Tibial nerve (tissue), 4 donors: ENCODE data around the gene ASIC3. TPM values are rescaled to one million over a fixed set of nuclear protein-coding genes. Genes with fewer than 3 reads are reported as not detected.

ENCODE experiments used
- DNase-seq, 2 donors: peaks; one replicate each; pipeline ENCODE4 v3.0.0-alpha.2; 2019; ENCODE audit warnings: low spot score in 2 of 2
- H3K27ac ChIP-seq, 4 donors: fragments of 200-600 bp; sonication (generic) in 3 of 4; one replicate each; pipeline ENCODE4 v1.5.1; 2017 to 2019; ENCODE audit warnings: mild to moderate bottlenecking in 1 of 4
- H3K27me3 ChIP-seq, 2 donors: fragments of 200-600 bp; sonication (generic) in 1 of 2; one replicate each; pipeline versions ENCODE4 v1.5.1 to v1.6.0; 2017 to 2019
- H3K36me3 ChIP-seq, 3 donors: fragments of 200-600 bp; sonication (generic); one replicate each; pipeline ENCODE4 v1.5.1; 2018 to 2019
- H3K4me1 ChIP-seq, 4 donors: fragments of 200-600 bp; sonication (generic) in 3 of 4; one replicate each; pipeline ENCODE4 v1.5.1; 2017 to 2019
- H3K4me3 ChIP-seq, 4 donors: fragments of 200-600 bp; sonication (generic) in 3 of 4; one replicate each; pipeline ENCODE4 v1.5.1; 2017 to 2019; ENCODE audit warnings: mild to moderate bottlenecking in 1 of 4, moderate library complexity in 1 of 4
- H3K9me3 ChIP-seq, 4 donors: fragments of 200-600 bp; sonication (generic) in 3 of 4; one replicate each; pipeline ENCODE4 v1.5.1; 2017 to 2019
- CTCF ChIP-seq, 5 experiments: fragments of 200-600 bp in 3 of 5; fragments of 450-650 bp in 2 of 5; sonication (generic) in 3 of 5; IDR thresholded peaks; one replicate each; pipeline ENCODE4 v1.5.1; 2016 to 2019; ENCODE audit warnings: antibody characterized with exemption in 5 of 5, mild to moderate bottlenecking in 3 of 5, moderate library complexity in 2 of 5
- EP300 ChIP-seq, 2 donors: sonication (generic); formaldehyde crosslinking; IDR thresholded peaks; one replicate each; pipeline ENCODE4 v1.6.1; 2017; ENCODE audit warnings: antibody characterized with exemption in 2 of 2, mild to moderate bottlenecking in 1 of 2
- POLR2A ChIP-seq, 2 donors: fragments of 450-650 bp; IDR thresholded peaks; one replicate each; pipeline ENCODE4 v1.6.1; 2017; ENCODE audit warnings: antibody characterized with exemption in 2 of 2, mild to moderate bottlenecking in 2 of 2, moderate library complexity in 2 of 2
- WGBS, 2 donors: methylation state at CpG; one replicate each; pipeline ENCODE4 v1.1.5; 2018; 5-methylcytosine and 5-hydroxymethylcytosine counted together
- total RNA-seq, 4 donors: library from RNA; depleted of rRNA; stranded (reverse); fragments of >200 nt; gene quantifications; one replicate each; pipeline ENCODE4 v1.1.0, GENCODE V29; 2016

Gene ASIC3
- total RNA-seq, 4 donors from 2014 or later = 1.7 to 6.0 (median 4.0) TPM

- Histone ChIP-seq H3K27ac (peak overlapping the region in 1 of 4 donors; percentile 73), H3K36me3 (peaks cover 0 to 81% (median 0%) of the 10 kb centered on the region in 3 donors), H3K27me3 (no peaks in the 10 kb centered on the region), H3K4me3 (no peak overlapping the region), H3K4me1 (peaks cover 0 to 24% (median 9%) of the 10 kb centered on the region in 4 donors), H3K9me3 (no peaks in the 10 kb centered on the region)
- TF ChIP-seq POLR2A (IDR thresholded peaks at IDR 0.05) (no peak), CTCF (IDR thresholded peaks at IDR 0.05) (no peak), EP300 (IDR thresholded peaks at IDR 0.05) (no peak)
- WGBS, 2 donors = 87 to 92% methylated on average over 4 to 5 of the region's 5 CpGs
- no peak for DNase-seq
These were observed 14.5 kb upstream of the ASIC3 start for GRCh38 chr7:151033864-151034249.

GRCh38 chr7:151034312-151035025 is 13.9 kb upstream of the ASIC3 start:
- peaks cover 0 to 81% (median 0%) of the 10 kb centered on the region in 3 donors for H3K36me3 ChIP-seq
- no peak overlapping the region for H3K4me3 ChIP-seq
- no peaks in the 10 kb centered on the region for H3K9me3 ChIP-seq
- H3K27ac ChIP-seq = peak overlapping the region in 2 of 4 donors; percentile 64 to 73
- 84 to 85% methylated on average over 21 of the region's 21 CpGs for WGBS, 2 donors
- no peak for DNase-seq
- TF ChIP-seq POLR2A (IDR thresholded peaks at IDR 0.05) = no peak
- TF ChIP-seq CTCF (IDR thresholded peaks at IDR 0.05) = no peak
- no peak for TF ChIP-seq EP300 (IDR thresholded peaks at IDR 0.05)
- peaks cover 0 to 24% (median 8%) of the 10 kb centered on the region in 4 donors for H3K4me1 ChIP-seq
- no peaks in the 10 kb centered on the region for H3K27me3 ChIP-seq

GRCh38 chr7:151035026-151035717 is 13.2 kb upstream of the ASIC3 start:
- no peak for TF ChIP-seq EP300 (IDR thresholded peaks at IDR 0.05)
- TF ChIP-seq POLR2A (IDR thresholded peaks at IDR 0.05) = no peak
- TF ChIP-seq CTCF (IDR thresholded peaks at IDR 0.05) = no peak
- Histone ChIP-seq H3K4me1 (peaks cover 0 to 27% (median 9%) of the 10 kb centered on the region in 4 donors), H3K36me3 (peaks cover 0 to 81% (median 0%) of the 10 kb centered on the region in 3 donors), H3K4me3 (no peak overlapping the region), H3K27me3 (no peaks in the 10 kb centered on the region), H3K9me3 (no peaks in the 10 kb centered on the region), H3K27ac (peak overlapping the region in 3 of 4 donors; percentile 4 to 73 (median 67))
- 62 to 74% methylated on average over 12 to 19 of the region's 21 CpGs for WGBS, 2 donors
- no peak for DNase-seq

- no peak for DNase-seq
- TF ChIP-seq CTCF (IDR thresholded peaks at IDR 0.05) (no peak), POLR2A (IDR thresholded peaks at IDR 0.05) (no peak), EP300 (IDR thresholded peaks at IDR 0.05) (no peak)
- Histone ChIP-seq H3K4me3 (no peak overlapping the region), H3K9me3 (no peaks in the 10 kb centered on the region), H3K36me3 (peaks cover 0 to 79% (median 0%) of the 10 kb centered on the region in 3 donors), H3K27ac (peak overlapping the region in 1 of 4 donors; percentile 73), H3K4me1 (peaks cover 0 to 27% (median 9%) of the 10 kb centered on the region in 4 donors), H3K27me3 (no peaks in the 10 kb centered on the region)
- WGBS, 2 donors = 91 to 93% methylated on average over 8 to 17 of the region's 17 CpGs
These were observed 12.4 kb upstream of the ASIC3 start for GRCh38 chr7:151035902-151036301.
